ENCODE results near the gene BCL11A. TPM values are rescaled to one million over a fixed set of nuclear protein-coding genes. Genes with fewer than 3 reads are reported as not detected.

The BCL11A gene
- total and polyA plus RNA-seq, 2 of the 13 experiments (the other 11 are each of a cell fraction or from before 2014, with no cell fraction given) = not detected

- H3K27ac ChIP-seq (ENCODE audit: extremely low read length, insufficient read depth, low read length) = no peak overlapping the region
- no TSS peak for BruUV-seq (replicated peaks)
- no peaks in the 10 kb centered on the region for H3K9me3 ChIP-seq (ENCODE audit: low read length)
- ATAC-seq (no peak), DNase-seq (ENCODE audit: low spot score) (no peak), FAIRE-seq (no peak)
- no peaks in the 10 kb centered on the region for H3K79me2 ChIP-seq (ENCODE audit: insufficient read depth, low read length)
- CTCF ChIA-PET (ENCODE audit: low intra/inter-chr PET ratio, low total read pairs) = no interaction called here
- in situ Hi-C loops (cut with HindIII; ENCODE audit: extremely low pct_ligation_motif_present, low pct_unique_long_range_greater_than_20kb) (no loop called here), intact Hi-C loops (cut with micrococcal nuclease; ENCODE audit: unreplicated experiment) (no loop called here)
- H3K27me3 ChIP-seq (ENCODE audit: control insufficient read depth in 1 of 2, insufficient read depth in 2 of 2, low read length in 2 of 2) = peaks cover 0 to 18% of the 10 kb centered on the region in 2 experiments; a peak in 3 of 5 replicates
- no peak overlapping the region for H3K9ac ChIP-seq (ENCODE audit: insufficient read depth, low read depth, low read length)
- H2AFZ ChIP-seq (ENCODE audit: low read length) = no peak overlapping the region
- H3K4me2 ChIP-seq (ENCODE audit: low read depth, low read length) = no peak overlapping the region
- peaks cover 15% of the 10 kb centered on the region for H3K4me1 ChIP-seq (ENCODE audit: insufficient read depth, low read length)
- 45% methylated on average over 2 of the region's 2 CpGs for WGBS (ENCODE audit: low lambda C conversion rate)
- H3K4me3 ChIP-seq (replicated peaks in 1 of 3; ENCODE audit: insufficient read depth in 1 of 3, low read depth in 2 of 3, low read length in 3 of 3) = no peak overlapping the region
- POLR2A ChIA-PET = no interaction called here
- no peaks in the 10 kb centered on the region for H3K36me3 ChIP-seq (replicated peaks in 1 of 2; ENCODE audit: control insufficient read depth in 1 of 2, insufficient read depth in 2 of 2, low read length in 2 of 2)
- no peaks in the 10 kb centered on the region for H4K20me1 ChIP-seq (ENCODE audit: insufficient read depth, low read length)
- TF ChIP-seq NFRKB (IDR thresholded peaks at IDR 0.05) (no peak), FIP1L1 (IDR thresholded peaks at IDR 0.05; ENCODE audit: borderline replicate concordance, insufficient read depth, low read depth, low read length) (no peak), ONECUT2 (CRISPR knock-in tag; IDR thresholded peaks at IDR 0.05) (no peak), ZNF691 (CRISPR knock-in tag; IDR thresholded peaks at IDR 0.05; ENCODE audit: borderline replicate concordance, low read depth) (no peak), MED8 (CRISPR knock-in tag; IDR thresholded peaks at IDR 0.05; ENCODE audit: insufficient replicate concordance) (no peak), KIAA2018 (CRISPR knock-in tag; IDR thresholded peaks at IDR 0.05; ENCODE audit: borderline replicate concordance) (no peak), MAF1 (CRISPR knock-in tag; IDR thresholded peaks at IDR 0.05; ENCODE audit: borderline replicate concordance) (no peak), MATR3 (CRISPR knock-in tag; IDR thresholded peaks at IDR 0.05) (no peak), SMC3 (IDR thresholded peaks at IDR 0.05; ENCODE audit: low read length) (no peak), HDAC2 (CRISPR knock-in tag; IDR thresholded peaks at IDR 0.05) (no peak), RXRB (CRISPR knock-in tag; IDR thresholded peaks at IDR 0.05; ENCODE audit: borderline replicate concordance) (no peak), ZNF776 (CRISPR knock-in tag; IDR thresholded peaks at IDR 0.05) (no peak)
Measured at GRCh38 chr2:60474301-60474700, 79.2 kb downstream of the BCL11A start.

All from HepG2 (cell line).